Ecto neural progenitor cell (in vitro differentiated cells): Measurements from ENCODE around the gene RIN3.

Experiments
- DNase-seq: peaks from one replicate; pipeline ENCODE4 v3.0.0-alpha.2; 2018; ENCODE audit warnings: low spot score

Gene RIN3

DNA sequence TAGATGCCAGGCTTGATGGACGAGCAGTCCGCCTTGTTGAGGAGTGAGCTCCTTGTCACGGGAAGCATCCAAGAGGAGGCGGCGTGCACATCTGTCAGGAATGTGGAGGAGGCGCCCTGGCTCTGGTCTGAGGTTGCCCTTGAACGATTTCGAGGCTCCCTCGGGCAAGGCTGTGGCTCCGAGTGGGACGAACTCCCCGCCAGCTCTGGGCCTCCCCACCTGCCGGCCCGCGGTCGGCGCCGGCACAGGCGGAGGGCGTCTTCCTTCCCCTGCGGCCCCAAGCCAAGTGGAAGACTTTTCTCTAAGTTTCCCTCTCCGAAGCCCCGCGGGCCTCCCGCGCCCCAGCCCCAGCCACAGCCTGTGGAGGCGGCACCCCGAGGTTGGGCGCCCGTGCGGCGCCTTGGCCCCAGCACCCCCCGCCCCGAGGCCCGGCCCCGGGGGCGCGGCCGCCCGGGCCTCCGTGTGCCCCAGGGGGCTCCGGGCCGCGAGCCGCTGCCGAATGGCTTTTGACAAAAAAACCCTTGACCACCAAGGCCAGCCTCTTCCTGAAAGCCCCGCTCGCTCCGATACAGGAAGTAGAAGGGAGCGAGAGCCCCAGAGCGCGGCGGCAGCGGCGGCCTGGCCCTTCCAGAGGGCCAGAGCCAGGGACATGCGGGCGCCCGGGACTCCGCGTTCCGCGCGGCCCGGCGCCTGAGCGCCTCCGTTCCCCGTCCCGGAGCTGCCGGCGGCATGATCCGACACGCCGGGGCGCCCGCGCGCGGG lies at the start of gene RIN3:
Gene RIN3 (plus strand): TSS at position 578 of the 762 bp plus-strand sequence. CDS start 152 bp downstream, at position 730.
- peak; percentile 73 for DNase-seq

DNA sequence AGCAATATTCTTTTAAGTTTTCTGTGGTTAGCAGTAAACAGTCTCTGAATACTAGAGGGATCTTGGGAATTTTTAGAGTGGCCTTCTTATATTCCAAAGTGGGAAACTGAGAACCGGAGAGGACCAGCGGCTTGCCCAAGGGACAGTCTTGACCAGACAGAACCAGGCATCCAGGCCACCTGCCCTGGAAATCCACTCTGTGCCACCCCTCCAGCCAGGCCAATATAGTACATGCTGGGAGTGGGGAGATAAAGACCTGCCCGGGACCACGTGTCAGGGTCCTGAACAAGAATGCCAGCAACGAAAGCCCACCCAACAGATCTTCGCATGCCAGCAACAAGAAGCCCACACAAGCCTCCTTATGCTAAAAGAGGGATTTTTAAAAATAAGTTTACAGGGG lies 49.4 kb upstream of the RIN3 start:
- peak; percentile 24 for DNase-seq

GRCh38 chr14:92464716-92465115 lies 48.9 kb upstream of the RIN3 start:
- DNase-seq, result peak; percentile 7

GRCh38 chr14:92465353-92466055 lies 48.1 kb upstream of the RIN3 start:
- DNase-seq, result peak; percentile 31

DNA sequence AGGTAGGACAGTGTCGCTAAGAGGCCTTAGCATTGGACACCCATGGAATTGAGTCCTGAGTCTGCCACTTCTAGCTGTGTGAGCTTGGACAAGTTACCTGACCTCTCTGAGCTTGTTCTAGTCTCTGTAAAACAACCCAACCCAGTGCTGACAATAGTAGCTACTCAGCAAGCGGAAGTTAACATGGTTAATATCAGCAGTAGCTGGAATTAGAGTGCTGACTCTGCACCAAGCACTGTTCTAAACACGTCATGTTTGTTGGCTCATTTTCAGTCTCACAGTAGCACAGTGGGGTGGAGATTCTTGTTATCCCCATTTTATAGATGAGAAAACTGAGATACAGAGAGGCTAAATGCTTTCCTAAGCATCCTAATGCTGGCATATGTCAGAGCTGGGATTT lies 47.5 kb upstream of the RIN3 start:
- DNase-seq, result no peak

- DNase-seq, result no peak
These were observed 44.1 kb upstream of the RIN3 start for GRCh38 chr14:92469515-92469914.

DNA sequence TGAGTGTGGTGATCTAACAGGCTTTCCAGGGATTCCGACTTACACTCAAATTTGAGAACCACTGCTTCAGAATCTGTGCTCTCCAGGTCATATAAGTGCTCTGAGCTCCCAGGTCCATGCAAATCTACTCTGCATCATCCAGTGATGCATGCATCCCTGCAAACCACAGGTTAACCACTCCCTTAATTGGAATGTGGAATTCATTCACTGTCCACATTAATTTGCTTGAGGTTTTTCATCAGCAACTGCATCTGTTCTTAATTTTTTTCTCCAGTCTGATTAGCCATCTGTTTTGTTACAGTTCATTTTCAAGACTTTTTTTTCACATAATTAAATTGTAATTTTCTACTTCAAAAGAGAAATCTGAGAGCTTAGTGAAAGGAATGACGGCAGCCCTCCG lies 43.4 kb upstream of the RIN3 start:
- DNase-seq, result peak; percentile 5

DNA sequence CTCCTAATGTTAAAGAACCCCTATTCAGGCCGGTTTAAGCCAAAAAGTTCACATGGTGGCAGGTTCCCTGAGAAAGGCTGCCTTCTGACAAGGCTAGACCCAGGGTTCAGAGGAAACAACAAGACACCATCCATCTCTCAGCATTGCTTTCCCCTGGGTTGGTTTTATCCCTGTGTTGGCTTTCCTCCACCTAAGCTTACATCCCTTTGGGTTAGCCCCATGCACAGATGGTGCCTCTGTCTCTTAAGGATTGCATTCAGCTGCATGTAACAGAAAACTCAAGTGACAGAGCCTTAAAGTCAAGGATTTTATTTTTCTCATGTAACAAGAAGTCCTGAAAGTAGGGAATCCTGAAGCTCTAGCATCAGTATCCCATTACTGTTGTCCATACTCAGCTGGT lies 42.8 kb upstream of the RIN3 start:
- no peak for DNase-seq

DNA sequence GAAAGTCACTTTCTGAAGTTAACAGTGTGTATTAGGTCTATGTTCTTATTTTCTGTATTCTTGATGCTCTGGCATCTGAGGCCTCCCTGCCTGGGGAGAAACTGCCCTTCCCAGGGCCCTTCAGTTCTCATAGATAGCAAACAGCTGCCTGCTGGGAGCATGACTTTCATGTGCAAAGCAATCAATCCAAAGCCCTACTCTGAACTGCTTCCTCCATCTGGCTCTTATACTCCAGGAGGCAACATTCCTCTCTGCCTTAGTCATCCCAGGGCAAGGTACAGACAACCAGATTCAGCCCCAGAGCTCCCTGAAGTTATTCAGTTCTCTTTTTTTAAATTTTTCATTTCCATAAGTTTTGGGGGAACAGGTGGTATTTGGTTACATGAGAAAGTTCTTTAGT lies 41.7 kb upstream of the RIN3 start:
- peak; percentile 44 for DNase-seq

- DNase-seq, result peak; percentile 10
These were observed 40.7 kb upstream of the RIN3 start for GRCh38 chr14:92472860-92473259.

DNA sequence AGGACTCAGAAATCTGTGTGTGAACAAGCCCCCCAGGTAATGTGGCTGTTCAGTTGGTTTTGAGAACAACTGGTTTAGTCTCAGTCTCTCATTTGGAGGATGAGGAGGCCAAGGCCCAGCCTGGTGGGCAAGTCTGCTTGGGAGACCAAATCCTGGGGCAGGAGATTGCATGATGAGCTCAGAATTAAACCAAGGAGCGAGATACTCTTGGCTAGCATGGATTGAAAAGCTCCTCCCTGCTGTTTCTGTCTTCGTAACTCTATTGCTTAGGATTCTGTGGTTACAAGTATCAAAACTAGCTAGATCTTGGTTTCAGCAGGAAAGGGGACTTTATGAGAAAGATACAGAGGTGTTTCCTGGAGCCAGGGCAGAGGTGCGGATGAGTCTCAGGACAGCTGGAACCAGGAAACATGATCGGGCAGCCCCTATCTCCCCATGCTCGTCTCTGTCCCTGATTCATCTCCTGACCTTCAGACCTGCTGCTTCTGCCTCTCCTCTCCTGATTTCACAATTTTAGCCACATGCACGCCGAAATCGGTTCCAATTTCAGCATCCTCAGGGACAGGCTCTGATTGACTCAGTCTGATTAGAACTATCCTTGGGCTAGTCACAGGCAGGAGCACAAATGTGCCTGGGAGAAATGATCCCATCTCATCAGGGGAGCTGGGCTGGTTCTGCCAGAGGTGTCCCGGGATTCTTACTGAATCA lies 40.2 kb upstream of the RIN3 start:
- peak; percentile 41 for DNase-seq

GRCh38 chr14:92473969-92474535 lies 39.5 kb upstream of the RIN3 start:
- peak; percentile 8 for DNase-seq

DNA sequence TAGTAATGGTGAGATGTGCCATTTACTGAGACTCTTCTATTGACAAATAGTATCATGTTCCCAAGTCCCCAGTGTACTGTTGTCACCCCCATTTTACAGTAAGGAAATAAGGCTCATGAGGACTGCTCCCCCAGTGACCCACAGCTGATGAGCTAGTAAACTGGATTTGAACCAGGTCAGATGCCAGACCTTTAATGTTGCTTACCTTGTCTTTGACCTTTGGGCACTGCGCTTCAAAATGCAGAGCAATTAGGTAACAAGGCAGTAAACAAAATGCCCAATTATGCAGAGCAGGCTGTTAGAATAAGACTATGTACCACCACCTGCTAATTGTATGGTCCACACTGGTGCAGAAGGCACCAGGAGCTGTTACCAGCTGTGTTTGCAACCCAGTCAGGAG lies 38.5 kb upstream of the RIN3 start:
- no peak for DNase-seq

DNA sequence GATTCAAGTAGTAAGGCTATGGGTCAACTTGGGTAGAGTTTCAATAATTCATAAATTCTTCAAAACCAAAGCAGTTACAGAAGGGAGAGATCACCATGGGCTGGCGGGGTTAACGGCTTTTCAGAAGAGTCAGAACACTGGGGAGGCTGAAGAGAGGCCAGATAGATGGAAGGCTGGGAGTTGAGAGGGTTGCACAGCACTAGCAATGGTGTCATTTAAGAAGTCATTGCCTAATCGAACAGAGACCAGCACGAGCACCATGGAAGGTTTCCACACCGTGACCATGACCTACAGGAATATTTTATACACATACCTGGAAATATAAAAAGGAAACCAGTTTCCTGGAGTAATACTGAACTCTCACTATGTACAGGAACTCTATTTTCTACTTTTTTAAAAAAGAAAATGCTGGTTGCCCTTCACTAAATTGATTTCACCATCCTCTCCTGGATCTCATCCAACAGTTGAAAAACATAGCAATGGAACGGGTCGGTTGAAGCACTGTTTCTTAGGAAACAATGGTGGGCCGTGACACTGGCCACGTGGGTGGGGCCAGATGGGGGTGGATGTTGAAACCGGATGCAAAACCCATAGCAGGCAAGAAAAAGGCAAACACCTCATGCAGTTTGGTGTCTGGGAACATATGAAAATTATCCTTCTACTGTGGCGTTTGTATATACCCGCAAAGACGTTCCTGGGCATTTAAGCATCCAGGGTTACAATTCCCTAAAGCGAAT lies 38.0 kb upstream of the RIN3 start:
- DNase-seq, result peak; percentile 6

GRCh38 chr14:92480856-92481255 lies 32.7 kb upstream of the RIN3 start:
- no peak for DNase-seq

GRCh38 chr14:92481386-92481785 lies 32.2 kb upstream of the RIN3 start:
- peak; percentile 6 for DNase-seq

DNA sequence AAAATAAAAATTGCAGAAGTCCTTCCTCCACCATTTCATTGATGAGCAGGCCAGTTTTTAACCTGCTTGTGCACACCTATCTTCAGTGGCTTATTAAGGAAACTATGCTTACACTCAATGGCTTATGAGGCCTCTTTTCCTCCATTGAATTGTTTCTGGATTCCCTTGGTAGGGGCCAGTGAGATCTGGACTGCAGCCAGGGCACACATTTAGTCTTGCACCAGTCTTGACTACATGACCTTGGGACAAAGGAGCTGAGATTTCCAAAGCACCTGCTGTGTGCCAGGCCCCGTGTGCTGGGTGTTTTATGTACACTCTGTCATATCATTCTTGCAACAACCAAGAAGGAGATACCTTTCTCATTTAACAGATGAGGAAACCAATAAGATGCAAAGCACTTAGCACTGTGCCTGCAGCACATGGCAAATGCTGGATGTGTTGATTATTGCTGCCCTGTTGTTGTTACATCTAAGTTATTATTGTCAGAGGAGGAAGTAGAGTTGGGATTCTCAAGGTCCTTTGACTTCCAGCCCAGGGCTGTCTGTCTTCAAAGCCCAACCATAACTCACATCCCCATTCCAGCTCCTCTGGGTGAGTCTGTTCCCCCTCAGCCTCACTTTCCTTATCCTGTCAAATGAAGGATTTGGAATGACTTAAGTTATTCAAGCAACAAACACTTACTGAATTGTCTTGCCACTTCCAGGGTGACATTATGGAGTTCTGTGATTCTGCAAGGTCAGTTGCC lies 31.6 kb upstream of the RIN3 start:
- DNase-seq, result peak; percentile 11

- DNase-seq, result peak; percentile 37
These were observed 30.8 kb upstream of the RIN3 start for GRCh38 chr14:92482621-92483319.

- DNase-seq, result peak; percentile 21
These were observed 29.3 kb upstream of the RIN3 start for GRCh38 chr14:92484132-92484823.

DNA sequence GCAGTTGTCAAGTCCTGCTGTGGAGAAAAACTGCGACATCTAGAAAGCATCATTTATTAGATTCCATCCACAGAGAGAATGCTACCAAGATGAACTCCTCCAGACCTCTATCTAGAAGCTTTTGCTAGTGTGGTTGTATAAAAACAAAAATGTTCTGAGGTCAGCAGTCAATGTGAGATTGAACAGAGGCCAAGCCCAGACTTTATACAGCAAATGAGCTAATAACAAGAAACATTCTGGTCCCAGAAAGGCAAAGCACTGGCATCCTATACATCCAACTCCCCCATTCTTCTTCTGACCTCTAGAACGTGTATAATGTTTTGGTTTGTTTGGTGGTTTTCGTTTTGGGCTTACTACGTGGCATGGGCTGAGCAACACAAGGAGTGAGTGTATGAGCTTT lies 26.7 kb upstream of the RIN3 start:
- DNase-seq, result peak; percentile 18
